HG03095 (cell line): ENCODE data around the gene PIP4P1.
"Not testable (repeated sequence)": the region's sequence is repeated elsewhere in the genome, so short reads cannot be mapped to it uniquely, and the experiment has no call there.

Experiments used
- ATAC-seq: cut with Tn5 transposase; IDR thresholded peaks from one replicate; pipeline ENCODE4 v1.9.1; 2021; ENCODE audit warnings: moderate library complexity; ENCODE audit not compliant: unreplicated experiment

The PIP4P1 gene

DNA sequence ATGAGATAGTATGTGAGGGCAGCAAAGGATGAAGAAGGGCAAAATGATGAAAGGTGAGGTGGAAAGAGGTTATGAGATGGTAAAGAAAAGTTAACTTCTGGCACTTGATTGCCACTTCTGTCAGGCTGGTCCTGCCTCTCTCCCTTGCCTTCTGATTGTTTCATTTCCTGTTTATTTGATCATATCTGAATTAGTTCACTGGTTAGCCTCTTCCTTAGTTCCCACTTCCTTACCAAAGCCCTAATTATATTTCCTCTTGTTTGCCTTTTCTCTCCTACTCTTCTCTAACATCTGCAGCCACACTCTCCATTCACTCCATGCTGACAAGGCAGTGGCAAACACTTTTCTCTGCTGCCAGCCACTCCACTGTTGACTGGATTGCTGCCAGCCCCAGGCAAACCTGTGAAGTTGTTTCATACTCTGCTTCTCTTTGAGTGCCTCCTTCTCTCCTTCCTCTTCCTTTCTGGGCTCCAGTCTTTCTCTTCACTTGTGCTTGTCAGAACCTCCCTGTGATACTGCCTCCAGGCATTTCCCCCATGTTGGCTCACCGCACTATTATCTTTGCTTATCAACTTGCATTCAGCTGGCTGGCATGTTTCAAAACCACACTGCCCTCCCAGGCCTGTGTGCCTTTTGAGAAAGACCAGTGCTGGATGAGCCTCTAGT is 16.1 kb upstream of the PIP4P1 start:
- ATAC-seq, result no peak

DNA sequence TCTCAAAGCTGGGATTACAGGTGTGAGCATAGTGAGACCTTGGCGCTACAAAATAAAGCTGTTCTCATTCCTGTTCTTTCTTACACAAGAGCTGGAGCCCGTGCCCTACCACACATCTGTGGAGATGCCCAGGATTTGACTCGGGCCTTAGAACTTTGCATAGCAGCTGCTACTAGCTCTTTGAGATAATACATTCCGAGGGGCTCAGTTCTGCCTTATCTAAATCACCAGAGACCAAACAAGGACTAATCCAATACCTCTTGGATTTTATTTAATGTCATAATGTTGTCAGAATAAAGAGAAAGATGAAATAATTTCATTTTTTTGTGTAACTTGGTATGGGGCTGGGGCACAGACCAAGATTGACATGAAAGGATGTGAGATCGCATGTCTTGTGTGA is 15.5 kb upstream of the PIP4P1 start:
- no peak for ATAC-seq

DNA sequence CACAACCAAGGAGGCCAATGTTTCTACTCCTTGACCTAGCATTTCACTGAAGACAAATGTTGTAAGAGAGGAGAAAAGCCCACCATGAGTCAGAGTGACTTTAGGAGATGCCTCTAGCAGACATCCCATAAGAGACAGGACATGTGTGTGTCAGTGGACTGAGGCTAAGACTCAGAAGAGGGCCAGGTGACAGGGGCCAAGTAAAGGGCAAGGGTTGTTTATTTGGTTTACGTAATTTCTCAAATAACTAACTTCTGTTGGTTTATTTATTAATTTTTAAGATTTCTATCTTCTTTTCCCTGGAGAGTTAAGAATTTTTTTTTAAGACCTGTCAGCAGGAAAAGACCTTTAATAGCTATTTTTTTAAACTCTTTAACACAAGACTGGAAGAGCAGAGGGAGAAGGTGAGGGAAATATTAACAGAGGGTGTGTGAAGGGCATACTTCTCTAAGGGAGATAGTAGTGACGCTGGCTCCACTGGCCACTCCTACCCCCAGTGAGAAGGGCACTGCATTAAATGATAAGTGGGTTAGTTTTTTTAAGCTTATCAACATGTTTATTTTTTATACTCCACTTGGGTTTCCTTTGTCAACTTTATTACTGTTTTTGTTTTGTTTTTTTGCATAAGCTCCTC is 11.4 kb upstream of the PIP4P1 start:
- no peak for ATAC-seq

DNA sequence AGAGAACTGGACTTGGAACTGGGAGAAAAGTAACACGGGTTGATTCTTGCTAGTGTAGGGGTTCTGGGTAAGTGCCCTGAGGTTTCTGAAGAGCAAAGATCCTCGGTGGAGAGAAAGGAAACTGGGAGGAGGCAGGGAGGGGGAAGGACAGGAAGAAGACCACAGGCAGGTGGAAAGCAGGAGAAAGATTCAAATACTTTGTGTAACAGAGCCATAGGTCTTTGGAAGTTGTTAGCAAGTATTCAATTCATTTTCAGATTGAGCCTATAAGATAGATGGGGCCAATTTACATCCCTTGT is 9.3 kb upstream of the PIP4P1 start:
- no peak for ATAC-seq

DNA sequence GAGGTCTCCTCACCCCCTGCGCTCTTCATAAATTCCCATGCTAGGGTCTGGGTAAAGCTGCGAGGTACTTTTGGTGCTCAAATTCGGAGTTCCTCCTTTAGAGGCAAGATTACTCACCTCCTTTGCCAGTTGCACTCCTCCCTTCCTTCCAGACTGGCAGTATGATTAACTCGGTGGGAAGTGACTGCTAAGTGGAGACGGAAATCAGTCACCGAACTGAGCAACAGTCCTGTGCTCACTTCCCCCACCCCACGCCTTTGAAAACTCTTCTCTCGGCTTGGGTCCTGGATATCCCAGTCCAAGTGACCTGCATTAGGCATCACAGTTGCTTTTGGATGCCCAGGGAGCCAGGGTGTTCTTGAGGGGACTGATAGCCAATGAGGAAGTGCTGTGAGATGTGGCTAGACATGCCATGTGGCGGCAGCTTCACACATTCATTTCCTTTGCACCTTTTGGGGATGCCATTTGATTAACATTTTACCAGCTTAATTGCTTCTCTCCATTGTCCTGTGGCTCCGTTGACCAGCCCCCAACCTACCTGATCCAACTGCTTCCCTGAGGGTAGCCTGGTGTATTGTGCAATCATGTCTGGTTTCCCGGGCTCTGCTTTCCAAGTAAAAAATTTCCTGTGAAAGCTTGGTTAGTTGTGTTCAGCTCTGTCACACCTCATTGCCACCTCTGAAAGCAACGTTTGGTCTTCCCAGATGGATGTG is 8.8 kb upstream of the PIP4P1 start:
- peak; percentile 28 for ATAC-seq

DNA sequence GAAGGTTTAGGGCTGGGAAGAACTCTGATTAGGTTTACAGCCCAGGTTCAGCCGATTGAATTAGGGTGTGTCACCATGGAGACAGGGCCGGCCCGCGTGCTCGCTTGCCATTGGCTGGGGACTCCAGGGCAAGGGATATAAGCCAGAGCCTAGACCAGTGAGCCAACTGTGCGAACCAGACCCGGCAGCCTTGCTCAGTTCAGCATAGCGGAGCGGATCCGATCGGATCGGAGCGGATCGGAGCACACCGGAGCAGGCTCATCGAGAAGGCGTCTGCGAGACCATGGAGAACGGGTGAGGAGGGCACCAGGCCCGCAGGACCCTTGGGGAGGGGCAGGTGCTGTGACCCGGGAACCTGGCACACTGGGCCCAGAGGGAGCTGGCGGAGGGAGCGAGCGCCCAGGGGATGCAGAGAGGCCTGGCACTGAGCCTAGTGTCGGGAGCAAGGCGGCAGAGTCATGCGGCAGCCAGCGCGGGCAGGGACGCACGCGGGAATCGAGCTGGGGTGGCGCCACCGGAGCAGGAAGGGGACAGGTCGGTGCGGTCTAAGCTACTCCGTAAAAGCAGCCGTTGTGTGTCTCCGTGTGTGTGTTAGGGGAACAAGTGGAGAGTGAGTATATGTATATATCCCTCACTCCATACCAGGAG is 8.1 kb upstream of the PIP4P1 start, which contains the start of gene PNP:
PNP (plus strand) TSS at position 165 of the 648 bp plus-strand sequence; CDS start at position 284, 119 bp downstream.
- ATAC-seq, result peak; percentile 91

DNA sequence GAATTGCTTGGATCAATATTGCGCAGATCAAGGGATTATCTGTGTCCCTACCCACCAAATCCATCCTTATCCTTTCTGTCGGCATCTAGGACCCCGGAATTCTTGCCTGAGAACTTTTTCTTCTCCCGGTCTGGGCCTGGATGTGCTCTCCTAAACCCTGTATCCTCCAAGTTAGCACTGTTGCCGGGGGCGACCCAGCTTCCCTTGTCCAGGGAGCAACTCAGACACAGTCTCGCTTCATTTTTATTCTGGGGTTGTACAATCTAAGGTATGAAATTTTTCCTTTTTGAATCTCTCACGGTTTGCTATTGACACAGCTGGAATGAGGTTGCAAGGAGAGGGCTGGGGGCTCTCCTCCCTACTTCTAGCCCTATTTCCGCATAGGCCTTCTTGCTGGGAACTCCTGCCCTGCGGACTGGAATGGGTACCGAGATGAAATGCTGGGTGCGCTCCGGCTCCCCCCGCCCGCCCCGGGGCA is 7.6 kb upstream of the PIP4P1 start:
- ATAC-seq, result no peak

DNA sequence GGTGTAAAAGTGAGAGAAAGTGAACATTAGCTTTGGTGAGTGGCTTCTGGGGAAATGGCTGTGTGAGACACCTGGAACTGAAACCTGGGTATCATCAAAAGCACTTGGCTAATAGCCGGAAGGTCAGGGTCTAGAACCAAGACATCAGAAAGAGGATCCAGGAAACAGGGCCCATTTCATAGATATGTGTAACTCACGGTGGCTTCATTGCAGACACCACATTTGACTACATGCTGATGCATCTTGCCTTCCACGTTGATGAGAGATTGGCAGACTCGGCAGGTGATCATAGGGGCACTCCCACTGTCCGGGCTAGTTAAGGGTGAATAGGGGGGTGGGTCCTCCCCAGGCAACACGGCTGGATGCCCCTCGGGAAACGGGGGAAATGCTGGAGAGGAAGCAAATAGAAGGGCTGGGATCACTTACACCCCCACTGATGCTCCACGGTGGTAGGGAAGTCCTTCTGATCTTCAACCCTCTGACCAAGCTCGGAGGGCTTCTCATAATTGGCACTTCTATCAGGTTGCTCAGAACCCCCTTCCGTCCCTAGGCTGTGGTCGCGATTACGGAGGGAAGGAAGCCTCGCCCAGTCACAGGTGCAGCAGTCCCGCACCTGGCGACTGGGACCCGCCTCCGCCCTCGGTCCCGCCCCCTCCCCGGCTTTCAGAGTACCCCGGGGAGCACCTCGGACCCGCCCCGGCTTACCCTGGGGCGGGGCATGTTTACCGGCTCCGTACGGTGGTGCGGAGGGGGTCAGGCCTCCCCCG is 593 bp downstream of the PIP4P1 start:
- ATAC-seq, result no peak

DNA sequence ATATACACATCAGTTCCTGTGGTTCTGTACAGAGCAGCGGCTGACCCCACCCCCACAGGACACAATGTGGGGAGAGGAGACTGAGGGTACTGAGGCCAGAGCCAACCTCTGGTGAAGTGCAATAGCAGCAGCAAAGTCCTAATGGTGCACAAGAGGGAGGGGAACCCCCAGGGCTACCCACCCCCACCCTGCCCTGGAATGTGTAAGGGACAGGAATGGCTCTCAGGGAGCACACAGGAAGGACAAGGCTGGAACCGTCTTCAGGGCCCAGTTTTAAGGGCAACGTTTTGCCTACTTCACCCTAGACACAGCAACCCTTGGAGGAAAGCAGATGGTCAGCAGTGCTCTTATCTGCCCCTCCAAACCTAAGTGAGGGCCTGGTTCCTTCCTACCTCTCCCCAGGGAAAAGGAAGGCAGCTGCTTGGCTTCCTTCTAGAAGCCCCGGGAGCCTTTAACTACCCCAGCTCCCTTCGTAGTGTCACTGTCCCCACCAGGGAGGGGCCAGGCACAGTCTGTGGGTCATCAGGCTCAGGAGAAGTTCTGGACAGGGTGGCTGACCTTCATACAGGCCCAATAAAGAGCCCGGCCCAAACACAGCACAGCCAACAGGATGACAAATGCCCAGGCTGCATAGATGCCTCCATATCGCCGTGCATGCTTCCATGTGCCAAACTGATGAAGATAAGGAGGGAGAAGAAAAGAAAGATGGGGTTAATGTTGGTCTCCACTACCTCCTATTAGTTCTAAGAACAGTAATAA is 3.0 kb downstream of the PIP4P1 start:
- ATAC-seq, result no peak

DNA sequence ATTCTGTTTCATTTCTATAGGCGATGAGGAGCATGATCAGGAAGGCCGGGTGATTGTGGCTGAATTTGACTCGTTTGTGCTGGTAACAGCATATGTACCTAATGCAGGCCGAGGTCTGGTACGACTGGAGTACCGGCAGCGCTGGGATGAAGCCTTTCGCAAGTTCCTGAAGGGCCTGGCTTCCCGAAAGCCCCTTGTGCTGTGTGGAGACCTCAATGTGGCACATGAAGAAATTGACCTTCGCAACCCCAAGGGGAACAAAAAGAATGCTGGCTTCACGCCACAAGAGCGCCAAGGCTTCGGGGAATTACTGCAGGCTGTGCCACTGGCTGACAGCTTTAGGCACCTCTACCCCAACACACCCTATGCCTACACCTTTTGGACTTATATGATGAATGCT is 4.3 kb downstream of the PIP4P1 start:
- ATAC-seq, result no peak

DNA sequence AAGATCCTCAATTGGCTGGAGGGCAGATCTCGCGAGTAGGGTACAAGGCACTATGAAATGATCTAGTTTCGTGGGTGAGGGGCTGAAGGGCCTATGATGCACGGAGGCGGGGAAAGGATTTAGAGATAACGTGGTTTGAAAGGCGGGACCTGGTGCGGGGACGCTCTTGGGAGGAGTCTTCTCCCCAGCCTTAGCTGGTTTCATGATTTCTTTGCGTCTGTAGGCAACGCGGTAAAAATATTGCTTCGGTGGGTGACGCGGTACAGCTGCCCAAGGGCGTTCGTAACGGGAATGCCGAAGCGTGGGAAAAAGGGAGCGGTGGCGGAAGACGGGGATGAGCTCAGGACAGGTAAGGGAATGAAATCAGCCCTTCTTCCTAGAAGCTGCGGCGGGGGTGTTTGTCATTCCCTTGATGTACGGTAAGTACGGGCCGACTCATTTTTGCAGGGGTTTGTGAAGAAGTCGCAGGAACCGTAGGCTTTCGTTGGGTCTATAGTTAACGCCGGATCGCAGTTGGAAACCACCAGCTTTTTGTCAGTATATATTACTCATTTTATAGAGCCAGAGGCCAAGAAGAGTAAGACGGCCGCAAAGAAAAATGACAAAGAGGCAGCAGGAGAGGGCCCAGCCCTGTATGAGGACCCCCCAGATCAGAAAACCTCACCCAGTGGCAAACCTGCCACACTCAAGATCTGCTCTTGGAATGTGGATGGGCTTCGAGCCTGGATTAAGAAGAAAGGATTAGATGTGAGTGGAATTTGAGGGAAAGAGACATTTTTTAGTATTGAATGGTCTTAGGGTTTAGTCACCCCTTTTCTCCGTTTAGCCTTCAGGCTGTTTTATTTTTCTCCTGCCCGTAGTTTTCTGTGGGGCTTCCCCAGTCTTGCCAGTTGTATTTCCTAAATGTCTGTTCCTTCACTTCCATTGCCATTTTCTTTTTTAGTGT is 5.6 kb downstream of the PIP4P1 start:
- peak; percentile 29 for ATAC-seq

DNA sequence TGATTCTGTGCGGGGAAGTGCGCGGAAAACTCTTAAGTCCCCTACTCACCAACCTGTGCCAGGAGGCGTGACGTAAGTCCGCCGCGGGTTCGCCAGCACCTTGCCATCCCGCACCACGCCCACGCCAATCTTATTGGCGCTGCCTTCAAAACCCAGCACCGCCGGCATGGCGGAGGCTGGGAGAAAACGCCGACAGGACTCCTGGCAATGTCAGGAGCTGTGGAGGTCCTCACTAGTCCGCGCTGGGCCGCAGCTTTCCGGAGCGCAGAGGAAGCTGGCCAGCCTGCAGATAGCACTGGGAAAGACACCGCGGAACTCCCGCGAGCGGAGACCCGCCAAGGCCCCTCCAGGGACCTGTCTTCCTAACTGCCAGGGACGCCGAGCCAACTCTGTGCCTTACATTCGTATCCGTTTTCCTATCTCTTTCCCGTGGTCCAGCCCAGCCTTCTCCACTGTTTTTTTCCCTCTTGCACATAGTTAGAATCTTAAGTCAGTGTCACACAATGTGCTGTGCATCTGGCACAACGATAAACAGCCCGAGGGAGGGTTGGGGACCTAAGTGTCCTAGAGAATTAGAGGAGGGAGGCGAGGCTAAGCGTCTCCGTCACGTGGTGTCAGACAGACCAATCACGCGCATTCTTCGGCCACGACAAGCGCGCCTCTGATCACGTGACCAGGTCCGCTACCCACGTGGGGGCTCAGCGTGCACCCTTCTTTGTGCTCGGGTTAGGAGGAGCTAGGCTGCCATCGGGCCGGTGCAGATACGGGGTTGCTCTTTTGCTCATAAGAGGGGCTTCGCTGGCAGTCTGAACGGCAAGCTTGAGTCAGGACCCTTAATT is 6.5 kb downstream of the PIP4P1 start, which contains the start of the genes APEX1 and OSGEP:
APEX1 (plus strand) TSS at position 711 of the 839 bp plus-strand sequence. CDS start 420 bp downstream, outside the sequence.
OSGEP (minus strand) TSS at position 297 of the 839 bp plus-strand sequence; CDS start at position 168, 129 bp downstream.
- peak; percentile 80 for ATAC-seq

DNA sequence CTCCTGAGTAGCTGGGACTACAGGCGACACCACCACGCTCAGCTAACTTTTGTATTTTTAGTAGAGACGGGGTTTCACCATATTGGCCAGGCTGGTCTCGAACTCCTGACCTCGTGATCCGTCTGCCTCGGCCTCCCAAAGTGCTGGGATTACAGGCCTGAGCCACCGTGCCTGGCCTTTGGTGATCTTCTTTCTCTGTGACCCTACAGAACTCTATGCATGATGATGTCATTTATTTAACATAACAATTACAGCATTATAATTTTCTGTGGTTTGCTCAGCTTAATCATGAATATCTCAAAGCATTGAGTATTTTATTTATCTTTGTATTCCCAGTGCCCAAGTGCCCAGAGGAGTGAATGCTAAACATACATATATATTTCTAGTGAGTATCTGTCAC is 8.4 kb downstream of the PIP4P1 start:
- ATAC-seq, result not testable (repeated sequence)

DNA sequence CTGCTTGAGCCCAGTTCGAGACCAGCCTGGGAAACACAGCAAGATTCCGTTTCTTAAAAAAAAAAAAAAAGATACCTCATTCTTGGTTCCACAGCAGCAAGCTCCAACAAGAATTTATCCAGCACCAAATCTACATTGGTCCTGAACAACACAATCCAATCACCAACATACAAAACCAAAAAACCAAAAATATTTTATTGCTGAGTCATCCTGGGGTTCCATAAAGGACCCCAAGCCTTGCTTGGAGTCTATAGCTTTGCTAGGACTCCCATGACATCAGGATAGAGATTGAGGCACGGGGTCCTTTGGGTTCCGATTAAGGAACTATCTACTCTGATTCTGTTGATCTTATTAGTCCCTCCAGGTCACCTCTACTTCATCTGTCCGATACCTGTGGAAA is 14.3 kb downstream of the PIP4P1 start:
- no peak for ATAC-seq

DNA sequence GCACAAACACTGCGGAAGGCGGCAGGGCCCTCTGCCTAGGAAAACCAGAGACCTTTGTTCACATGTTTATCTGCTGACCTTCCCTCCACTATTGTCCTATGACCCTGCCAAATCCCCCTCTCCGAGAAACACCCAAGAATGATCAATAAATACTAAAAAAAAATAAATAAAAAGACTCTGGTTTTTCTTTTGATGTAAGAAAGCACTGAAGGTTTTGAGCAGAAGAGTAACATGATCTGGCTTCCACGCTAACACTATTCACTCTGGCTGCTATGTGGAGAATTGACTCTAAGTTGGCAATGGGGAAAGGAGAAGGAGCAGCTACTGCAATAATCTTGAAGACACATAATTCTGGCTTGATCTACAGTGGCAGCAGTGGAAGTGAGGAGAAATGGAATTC is 17.6 kb downstream of the PIP4P1 start:
- not testable (repeated sequence) for ATAC-seq

DNA sequence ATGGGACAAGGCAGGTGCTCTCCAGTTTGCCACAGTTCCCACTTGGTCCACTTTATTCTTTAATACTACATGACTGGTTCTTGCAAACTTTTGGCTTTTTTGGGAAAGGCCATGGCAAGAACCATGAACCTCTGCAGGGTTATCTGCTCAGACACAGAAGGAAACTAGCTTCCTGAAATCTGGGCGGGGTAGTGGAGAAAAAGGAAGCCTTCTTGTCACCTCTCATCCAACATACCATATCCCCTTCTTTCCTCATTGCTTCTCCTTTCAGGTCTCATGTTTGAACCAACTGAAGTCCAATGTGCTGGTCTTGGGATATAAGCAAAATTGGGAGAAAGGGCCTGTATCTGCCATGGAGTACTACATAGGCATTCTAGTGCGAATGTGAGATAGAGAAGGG is 19.8 kb downstream of the PIP4P1 start:
- no peak for ATAC-seq

DNA sequence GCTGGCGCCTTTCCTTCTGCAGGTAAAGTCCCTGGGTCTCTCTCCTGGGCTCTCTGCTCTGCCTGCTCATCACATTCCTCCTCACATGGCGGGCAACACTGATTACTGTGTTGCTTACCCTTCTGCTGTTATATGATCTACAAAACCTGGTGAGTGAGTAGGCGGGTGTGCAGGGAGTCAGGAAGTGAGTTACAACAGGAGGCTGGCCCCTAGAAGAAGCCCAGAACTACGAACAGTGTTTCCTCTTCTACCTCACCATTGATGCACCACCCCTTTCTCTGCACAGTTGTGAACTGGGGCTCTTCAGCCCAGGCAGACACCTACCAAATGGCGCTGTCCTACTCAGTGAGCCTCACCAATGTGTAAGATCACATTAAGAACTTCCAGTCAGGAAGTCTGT is 20.4 kb downstream of the PIP4P1 start:
- no peak for ATAC-seq

DNA sequence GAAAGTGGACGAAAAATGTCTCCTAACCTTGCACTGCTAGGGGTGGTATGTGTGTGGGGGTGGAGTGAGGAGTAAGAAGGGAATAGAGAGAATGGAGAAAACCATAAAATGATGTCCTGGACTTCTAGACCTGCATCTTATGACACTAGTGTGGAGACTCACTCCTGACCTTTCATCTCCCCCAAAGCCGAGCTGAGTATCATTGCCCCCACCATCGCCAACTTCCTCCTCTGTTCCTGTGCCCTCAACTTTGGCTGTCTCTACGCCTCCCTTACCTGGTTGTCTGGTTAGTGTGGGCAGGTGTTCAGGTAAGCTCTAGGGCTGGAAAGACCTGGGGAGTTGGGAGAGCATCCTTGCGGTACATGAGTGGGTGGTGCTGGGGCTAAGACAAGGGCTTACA is 20.8 kb downstream of the PIP4P1 start:
- ATAC-seq, result no peak
